ENCODE data around the gene SP5. TPM values are rescaled to one million over a fixed set of nuclear protein-coding genes. Genes with fewer than 3 reads are reported as not detected.

SP5 gene
- total and polyA plus RNA-seq, 2 of the 4 experiments (the other 2 are of a cell fraction): not detected

- Histone ChIP-seq H3K4me2 (ENCODE audit: low read depth, low read length) (no peak overlapping the region), H3K27ac (ENCODE audit: insufficient read depth, low read length) (no peak overlapping the region), H3K4me3 (ENCODE audit: insufficient read depth, low read depth, low read length) (no peak overlapping the region), H3K14ac (replicated peaks; ENCODE audit: low read depth, low read length) (no peak overlapping the region), H3K9me1 (ENCODE audit: insufficient read depth, low read length) (no peaks in the 10 kb centered on the region), H2BK120ac (ENCODE audit: low read depth, low read length) (no peak overlapping the region), H3K18ac (ENCODE audit: low read depth, low read length) (no peak overlapping the region), H2BK15ac (ENCODE audit: low read depth, low read length) (no peak overlapping the region), H3K9ac (ENCODE audit: low read depth, low read length) (no peak overlapping the region), H3K23ac (ENCODE audit: low read depth, low read length) (no peak overlapping the region), H3K9me3 (ENCODE audit: control insufficient read depth, insufficient read depth, low read length) (peaks cover 3% of the 10 kb centered on the region; the same call in 1 of the 2 replicates), H4K8ac (ENCODE audit: low read depth in 2 of 2, low read length in 2 of 2) (no peak overlapping the region), H4K5ac (ENCODE audit: low read depth, low read length) (no peak overlapping the region), H2AK5ac (ENCODE audit: low read depth, low read length) (no peak overlapping the region), H3K4me1 (ENCODE audit: control insufficient read depth, insufficient read depth, low read length) (no peaks in the 10 kb centered on the region), H3K36me3 (ENCODE audit: control insufficient read depth, insufficient read depth, low read length) (no peaks in the 10 kb centered on the region), H2AFZ (replicated peaks; ENCODE audit: low read length, poor library complexity) (no peak overlapping the region), H3K27me3 (ENCODE audit: control insufficient read depth, insufficient read depth, low read length) (peaks cover 38% of the 10 kb centered on the region), H3K56ac (ENCODE audit: extremely low read depth, insufficient read depth, low read length) (no peak overlapping the region), H2AK9ac (replicated peaks; ENCODE audit: low read depth, low read length, poor library complexity) (no peak overlapping the region), H4K91ac (ENCODE audit: insufficient read depth, low read depth, low read length) (no peak overlapping the region), H4K20me1 (ENCODE audit: insufficient read depth, low read length) (no peaks in the 10 kb centered on the region), H2BK5ac (ENCODE audit: low read depth, low read length, poor library complexity, severe bottlenecking) (no peak overlapping the region), H3K79me1 (ENCODE audit: low read depth in 1 of 2, low read length in 2 of 2) (no peaks in the 10 kb centered on the region), H3K4ac (ENCODE audit: low read depth, low read length) (no peak overlapping the region), H2BK20ac (ENCODE audit: low read depth, low read length) (no peak overlapping the region)
- POLR2A ChIA-PET (ENCODE audit: unreplicated experiment): no interaction called here
- no TSS peak for BruUV-seq (replicated peaks)
- intact Hi-C loops (cut with micrococcal nuclease) (loop anchor here (10.0 kb wide), 1 partner anchor 303 kb away; no protein-coding TSS in a partner anchor), in situ Hi-C loops (cut with MboI; ENCODE audit: low sequenced_read_pairs) (no loop called here), dilution Hi-C loops (cut with HindIII; ENCODE audit: low sequenced_read_pairs, unreplicated experiment) (no loop called here)
- CTCF ChIA-PET: no interaction called here
- 20% methylated on average over 10 of the region's 16 CpGs; no CpG with 5 or more reads in 1 of the 2 experiments for WGBS, 2 experiments (ENCODE audit: extremely low coverage in 2 of 2, insufficient read length in 1 of 2)
- ATAC-seq (ENCODE audit: low read depth) (no peak), DNase-seq (no peak)
- TF ChIP-seq RCOR1 (IDR thresholded peaks at IDR 0.05; ENCODE audit: insufficient replicate concordance, low read length) (no peak), CTCF (conservative IDR thresholded peaks at IDR 0.05; ENCODE audit: low read depth, low read length) (no peak), CEBPB (IDR thresholded peaks at IDR 0.05; ENCODE audit: low read depth, low read length) (no peak), BHLHE40 (IDR thresholded peaks at IDR 0.05; ENCODE audit: low read depth, low read length) (no peak), MXI1 (IDR thresholded peaks at IDR 0.05; ENCODE audit: borderline replicate concordance, low read depth, low read length) (no peak), POLR2A (IDR thresholded peaks at IDR 0.05; ENCODE audit: low read depth, low read length) (no peak), ELK1 (IDR thresholded peaks at IDR 0.05; ENCODE audit: borderline replicate concordance, low read depth, low read length) (no peak), MAFK (IDR thresholded peaks at IDR 0.05; ENCODE audit: low read depth, low read length) (no peak), SMC3 (IDR thresholded peaks at IDR 0.05; ENCODE audit: low read depth, low read length) (no peak), FOS (IDR thresholded peaks at IDR 0.05; ENCODE audit: low read depth, low read length) (no peak), USF2 (IDR thresholded peaks at IDR 0.05; ENCODE audit: low read depth, low read length) (no peak), MAZ (IDR thresholded peaks at IDR 0.05; ENCODE audit: borderline replicate concordance, low read depth, low read length) (no peak), NFE2L2 (IDR thresholded peaks at IDR 0.05; ENCODE audit: low read depth, low read length) (no peak), CHD1 (IDR thresholded peaks at IDR 0.05; ENCODE audit: low read depth, low read length) (no peak)
Observed at GRCh38 chr2:170707821-170708795, 7.0 kb upstream of the SP5 start.
